G401 (cell line): Measurements from ENCODE around the gene SLC25A2. TPM values are rescaled to one million over a fixed set of nuclear protein-coding genes. Genes with fewer than 3 reads are reported as not detected.
"Not testable (repeated sequence)": the region's sequence is repeated elsewhere in the genome, so short reads cannot be mapped to it uniquely, and the experiment has no call there.

ENCODE experiments used
- DNase-seq: peaks from one replicate; pipeline ENCODE4 v3.0.0-alpha.2; 2015; ENCODE audit warnings: low spot score
- in situ Hi-C: cut with HindIII; loops from 2 replicates; pipeline ENCODE4 v1.10.0; 2016; ENCODE audit warnings: low sequenced_read_pairs, mixed read lengths
- total RNA-seq: library from RNA; depleted of rRNA; stranded (reverse); fragments of >200 nt; shearing (Covaris generic); gene quantifications from 2 replicates; pipeline ENCODE4 v1.2.3, GENCODE V29; 2014; rRNA removed

The SLC25A2 gene
- total RNA-seq = not detected in 2 replicates

DNA sequence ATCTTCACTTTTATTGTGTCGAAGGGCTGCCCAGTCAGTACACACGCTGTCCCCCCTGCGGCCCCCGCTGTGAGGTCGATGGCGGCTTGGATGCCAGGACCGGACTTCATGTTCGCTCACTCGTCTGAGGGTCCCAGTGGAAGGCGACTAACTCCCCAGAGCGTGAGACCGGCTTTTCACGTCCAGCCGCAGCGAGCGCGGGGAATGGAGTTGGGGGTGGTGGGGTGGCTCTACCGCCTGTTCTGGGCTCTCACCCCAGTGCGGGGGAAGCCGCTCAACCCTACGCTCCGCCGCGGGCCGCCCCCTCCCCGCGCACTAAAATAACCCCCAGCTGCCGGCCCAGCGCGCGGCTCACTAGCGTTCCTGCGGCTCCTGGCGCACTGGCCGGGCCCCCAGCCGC lies at the start of gene SLC25A2:
Gene SLC25A2, minus strand, starts transcription at position 294 of the 400 bp plus-strand sequence. Its CDS starts 184 bp downstream, at position 110.
- in situ Hi-C loops = no loop called here
- no peak for DNase-seq

DNA sequence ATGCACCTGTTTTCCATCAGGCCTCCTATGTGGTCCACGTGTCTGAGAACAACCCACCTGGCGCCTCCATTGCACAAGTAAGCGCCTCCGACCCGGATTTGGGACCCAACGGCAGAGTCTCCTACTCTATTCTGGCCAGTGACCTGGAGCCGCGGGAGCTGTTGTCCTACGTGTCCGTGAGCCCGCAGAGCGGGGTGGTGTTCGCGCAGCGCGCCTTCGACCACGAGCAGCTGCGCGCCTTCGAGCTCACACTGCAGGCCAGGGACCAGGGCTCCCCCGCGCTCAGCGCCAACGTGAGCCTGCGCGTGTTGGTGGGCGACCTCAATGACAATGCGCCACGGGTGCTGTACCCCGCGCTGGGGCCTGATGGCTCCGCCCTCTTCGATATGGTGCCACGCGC lies 47.7 kb upstream of the SLC25A2 start:
- in situ Hi-C loops = no loop called here
- no peak for DNase-seq

DNA sequence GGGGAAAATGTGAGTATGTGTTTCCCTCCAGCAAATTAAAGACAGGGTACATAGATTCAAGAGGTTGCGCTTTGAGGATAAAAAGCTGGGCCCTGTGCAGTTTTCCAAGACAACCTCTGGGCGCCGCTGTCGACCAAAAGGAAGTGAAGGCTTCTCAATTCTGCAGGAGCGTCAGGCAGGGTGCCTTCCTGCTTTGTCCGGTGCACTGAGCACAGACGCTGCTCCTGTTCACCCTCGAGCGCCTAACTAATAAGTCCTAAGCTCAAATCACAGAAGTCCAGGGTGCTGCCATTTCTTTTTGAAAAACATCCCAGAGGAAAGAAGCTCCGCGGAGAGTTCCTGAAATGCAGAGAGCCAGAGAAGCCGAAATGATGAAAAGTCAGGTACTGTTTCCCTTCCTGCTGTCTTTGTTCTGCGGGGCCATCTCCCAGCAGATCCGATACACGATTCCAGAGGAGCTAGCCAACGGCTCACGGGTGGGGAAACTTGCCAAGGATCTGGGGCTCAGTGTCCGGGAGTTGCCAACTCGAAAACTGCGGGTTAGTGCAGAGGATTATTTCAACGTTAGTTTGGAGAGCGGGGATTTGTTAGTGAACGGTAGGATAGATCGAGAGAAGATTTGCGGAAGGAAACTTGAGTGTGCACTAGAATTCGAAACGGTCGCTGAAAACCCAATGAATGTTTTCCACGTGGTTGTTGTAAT lies 46.2 kb upstream of the SLC25A2 start, which contains the start of gene PCDHGB1:
Gene PCDHGB1, plus strand, starts transcription at position 183 of the 703 bp plus-strand sequence. Its CDS starts 162 bp downstream, at position 345.
- peak; percentile 31 for DNase-seq

DNA sequence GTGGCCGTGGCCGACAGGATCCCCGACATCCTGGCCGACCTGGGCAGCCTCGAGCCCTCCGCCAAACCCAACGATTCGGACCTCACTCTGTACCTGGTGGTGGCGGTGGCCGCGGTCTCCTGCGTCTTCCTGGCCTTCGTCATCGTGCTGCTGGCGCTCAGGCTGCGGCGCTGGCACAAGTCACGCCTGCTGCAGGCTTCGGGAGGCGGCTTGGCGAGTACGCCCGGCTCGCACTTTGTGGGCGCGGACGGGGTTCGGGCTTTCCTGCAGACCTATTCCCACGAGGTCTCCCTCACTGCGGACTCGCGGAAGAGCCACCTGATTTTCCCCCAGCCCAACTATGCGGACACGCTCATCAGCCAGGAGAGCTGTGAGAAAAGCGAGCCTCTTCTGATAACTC lies 42.2 kb upstream of the SLC25A2 start:
- in situ Hi-C loops, DNase-seq: not testable (repeated sequence)

More for the DNA sequence above, 46.2 kb upstream of the SLC25A2 start, which contains the start of gene PCDHGB1:
- in situ Hi-C loops = no loop called here

DNA sequence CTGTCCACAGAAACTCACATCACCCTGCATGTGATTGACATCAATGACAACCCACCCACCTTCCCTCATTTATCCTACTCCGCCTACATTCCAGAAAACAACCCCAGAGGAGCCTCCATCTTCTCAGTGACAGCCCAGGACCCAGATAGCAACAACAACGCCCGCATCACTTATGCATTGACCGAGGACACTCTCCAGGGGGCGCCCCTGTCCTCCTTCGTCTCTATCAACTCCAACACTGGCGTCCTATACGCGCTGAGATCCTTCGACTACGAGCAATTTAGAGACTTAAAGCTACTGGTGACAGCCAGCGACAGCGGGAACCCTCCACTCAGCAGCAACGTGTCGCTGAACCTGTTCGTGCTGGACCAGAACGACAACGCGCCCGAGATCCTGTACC lies 41.5 kb upstream of the SLC25A2 start:
- in situ Hi-C loops = no loop called here
- no peak for DNase-seq

DNA sequence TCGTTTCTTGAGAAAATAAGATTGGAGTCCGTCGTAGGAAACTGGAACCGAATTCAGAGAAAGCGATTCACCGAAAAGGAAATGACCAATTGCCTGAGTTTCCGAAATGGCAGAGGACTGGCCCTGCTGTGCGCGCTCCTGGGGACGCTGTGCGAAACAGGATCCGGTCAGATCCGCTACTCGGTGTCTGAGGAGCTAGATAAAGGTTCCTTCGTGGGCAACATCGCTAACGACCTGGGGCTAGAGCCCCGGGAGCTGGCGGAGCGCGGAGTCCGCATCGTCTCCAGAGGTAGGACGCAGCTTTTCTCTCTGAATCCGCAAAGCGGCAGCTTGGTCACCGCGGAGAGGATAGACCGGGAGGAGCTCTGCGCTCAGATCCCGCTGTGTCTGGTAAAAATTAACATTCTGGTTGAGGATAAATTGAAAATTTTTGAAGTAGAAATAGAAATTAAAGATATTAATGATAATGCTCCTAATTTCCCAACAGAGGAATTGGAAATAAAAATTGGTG lies 40.2 kb upstream of the SLC25A2 start:
- DNase-seq = no peak
- in situ Hi-C loops = no loop called here

DNA sequence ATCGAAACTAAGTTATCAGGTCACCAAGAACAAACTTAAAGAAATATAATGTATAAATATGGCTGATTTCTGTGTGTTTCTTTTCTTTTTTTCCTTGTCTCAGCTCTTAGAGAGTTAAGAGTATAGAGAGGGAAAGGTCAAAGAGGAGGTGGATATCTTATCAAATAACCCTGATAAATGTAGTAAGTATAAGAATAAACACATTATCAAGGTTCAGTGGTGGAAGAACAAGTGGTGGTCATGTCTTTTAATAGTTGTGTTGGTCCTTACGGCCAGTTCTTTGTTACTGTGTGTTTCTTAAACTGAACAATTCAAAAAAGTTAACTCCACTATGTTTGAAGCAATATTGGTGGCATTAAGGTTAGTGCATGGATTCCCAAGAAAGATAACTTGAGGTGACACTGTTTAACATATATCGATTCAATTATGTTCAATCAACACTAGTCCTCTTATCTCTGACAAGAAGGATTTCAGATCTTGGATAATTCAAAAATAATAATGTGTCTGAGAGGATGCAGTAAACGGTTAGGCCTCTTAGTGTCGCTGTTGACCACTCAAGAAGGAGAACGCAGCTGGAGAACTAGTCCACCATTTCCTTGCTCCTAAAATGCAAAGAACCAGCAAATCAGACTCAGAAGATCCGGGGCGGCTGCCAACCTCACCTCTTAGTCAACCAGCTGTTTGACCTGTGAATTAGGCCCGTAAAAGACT lies 39.5 kb upstream of the SLC25A2 start, which contains the start of gene PCDHGA3:
Gene PCDHGA3, plus strand, starts transcription at position 588 of the 711 bp plus-strand sequence. CDS start 205 bp downstream, outside the sequence.
- DNase-seq = peak; percentile 20
- in situ Hi-C loops = no loop called here

DNA sequence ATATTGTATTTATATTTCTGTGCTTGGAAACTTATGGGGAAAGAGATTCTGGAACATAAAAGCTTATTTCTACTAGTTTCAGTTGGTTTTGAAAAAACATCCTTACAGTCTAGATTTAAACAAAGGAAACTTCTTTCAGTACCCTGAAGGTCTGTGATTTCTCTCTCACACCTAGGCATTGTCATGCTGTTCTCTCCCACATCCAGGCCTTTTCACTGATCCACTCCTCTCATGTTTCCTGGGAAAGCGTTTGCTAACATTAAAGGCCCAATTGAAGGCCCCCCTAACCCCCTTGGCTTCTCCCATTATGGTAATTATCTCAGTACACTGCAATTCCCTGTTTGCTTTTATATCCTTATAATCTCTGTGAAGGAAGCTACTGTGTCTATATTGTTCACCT lies 38.9 kb upstream of the SLC25A2 start:
- DNase-seq = no peak
- in situ Hi-C loops = no loop called here

DNA sequence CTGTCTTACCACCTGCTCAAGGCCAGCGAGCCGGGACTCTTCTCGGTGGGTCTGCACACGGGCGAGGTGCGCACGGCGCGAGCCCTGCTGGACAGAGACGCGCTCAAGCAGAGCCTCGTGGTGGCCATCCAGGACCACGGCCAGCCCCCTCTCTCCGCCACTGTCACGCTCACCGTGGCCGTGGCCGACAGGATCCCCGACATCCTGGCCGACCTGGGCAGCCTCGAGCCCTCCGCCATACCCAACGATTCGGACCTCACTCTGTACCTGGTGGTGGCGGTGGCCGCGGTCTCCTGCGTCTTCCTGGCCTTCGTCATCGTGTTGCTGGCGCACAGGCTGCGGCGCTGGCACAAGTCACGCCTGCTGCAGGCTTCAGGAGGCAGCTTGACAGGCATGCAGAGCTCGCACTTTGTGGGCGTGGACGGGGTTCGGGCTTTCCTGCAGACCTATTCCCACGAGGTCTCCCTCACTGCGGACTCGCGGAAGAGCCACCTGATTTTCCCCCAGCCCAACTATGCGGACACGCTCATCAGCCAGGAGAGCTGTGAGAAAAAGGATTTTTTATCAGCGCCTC lies 37.0 kb upstream of the SLC25A2 start:
- DNase-seq, in situ Hi-C loops: not testable (repeated sequence)

DNA sequence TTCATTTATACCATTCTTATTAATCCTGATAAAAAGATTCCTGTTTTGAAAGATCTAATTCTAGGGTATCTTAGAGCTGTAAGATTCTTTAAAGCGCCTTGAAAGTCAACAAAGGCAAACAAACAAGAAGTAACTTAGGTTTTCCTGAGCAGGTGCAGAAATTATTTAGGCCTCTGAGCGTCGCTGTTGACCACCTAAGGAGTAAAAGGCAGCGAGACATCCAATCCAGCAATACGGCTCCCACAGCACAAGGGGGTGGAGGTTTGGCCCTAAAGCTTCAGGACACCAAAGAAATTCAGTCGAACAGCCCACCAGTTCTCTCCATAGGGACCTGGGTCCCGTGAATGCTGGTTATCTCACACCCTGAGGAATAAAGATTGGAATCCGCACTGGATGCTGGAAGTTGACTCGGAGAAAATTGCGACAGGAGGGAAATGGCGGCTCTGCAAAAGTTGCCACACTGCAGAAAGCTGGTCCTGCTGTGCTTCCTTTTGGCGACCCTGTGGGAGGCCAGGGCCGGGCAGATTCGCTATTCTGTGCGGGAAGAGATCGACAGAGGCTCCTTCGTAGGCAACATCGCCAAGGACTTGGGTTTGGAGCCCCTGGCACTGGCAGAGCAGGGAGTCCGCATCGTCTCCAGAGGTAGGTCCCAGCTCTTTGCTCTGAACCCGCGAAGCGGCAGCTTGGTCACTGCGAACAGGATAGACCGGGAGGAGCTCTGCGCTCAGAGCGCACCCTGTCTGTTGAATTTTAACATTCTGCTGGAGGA lies 34.9 kb upstream of the SLC25A2 start, which contains the start of gene PCDHGA2:
Gene PCDHGA2, plus strand, starts transcription at position 223 of the 769 bp plus-strand sequence.
- DNase-seq = peak; percentile 24

DNA sequence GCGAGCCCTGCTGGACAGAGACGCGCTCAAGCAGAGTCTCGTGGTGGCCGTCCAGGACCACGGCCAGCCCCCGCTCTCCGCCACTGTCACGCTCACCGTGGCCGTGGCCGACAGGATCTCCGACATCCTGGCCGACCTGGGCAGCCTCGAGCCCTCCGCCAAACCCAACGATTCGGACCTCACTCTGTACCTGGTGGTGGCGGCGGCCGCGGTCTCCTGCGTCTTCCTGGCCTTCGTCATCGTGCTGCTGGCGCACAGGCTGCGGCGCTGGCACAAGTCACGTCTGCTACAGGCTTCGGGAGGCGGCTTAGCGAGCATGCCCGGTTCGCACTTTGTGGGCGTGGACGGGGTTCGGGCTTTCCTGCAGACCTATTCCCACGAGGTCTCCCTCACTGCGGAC lies 28.7 kb upstream of the SLC25A2 start:
- in situ Hi-C loops = not testable (repeated sequence)

More for the DNA sequence above, 34.9 kb upstream of the SLC25A2 start, which contains the start of gene PCDHGA2:
- in situ Hi-C loops = no loop called here

DNA sequence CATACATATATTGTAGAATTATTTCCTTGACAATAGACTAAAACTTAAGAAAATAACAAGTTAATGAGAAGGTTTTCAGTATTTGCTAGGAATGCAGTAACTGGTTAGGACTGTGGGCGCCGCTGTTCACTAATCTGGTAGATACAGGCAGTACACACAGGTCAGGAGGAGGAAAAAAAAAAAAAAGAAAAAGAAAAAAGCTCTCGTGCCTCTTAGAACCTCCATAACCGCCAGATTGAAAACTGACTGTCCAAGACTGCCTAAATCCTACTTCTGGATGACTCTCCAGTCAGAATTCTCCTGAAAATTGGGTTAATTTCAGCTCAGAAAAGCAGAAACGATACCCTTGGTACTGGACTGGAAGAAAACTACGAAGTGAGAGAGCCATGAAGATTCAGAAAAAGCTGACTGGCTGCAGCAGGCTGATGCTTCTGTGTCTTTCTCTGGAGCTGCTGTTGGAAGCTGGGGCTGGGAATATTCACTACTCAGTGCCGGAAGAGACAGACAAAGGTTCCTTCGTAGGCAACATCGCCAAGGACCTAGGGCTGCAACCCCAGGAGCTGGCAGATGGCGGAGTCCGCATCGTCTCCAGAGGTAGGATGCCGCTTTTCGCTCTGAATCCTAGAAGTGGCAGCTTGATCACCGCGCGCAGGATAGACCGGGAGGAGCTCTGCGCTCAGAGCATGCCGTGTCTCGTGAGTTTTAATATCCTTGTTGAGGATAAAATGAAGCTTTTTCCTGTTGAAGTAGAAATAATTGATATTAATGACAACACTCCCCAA lies 26.6 kb upstream of the SLC25A2 start, which contains the start of gene PCDHGA1:
Gene PCDHGA1, plus strand, starts transcription at position 216 of the 782 bp plus-strand sequence.
- in situ Hi-C loops = no loop called here
- peak; percentile 14 for DNase-seq

More for the DNA sequence above, 28.7 kb upstream of the SLC25A2 start:
- DNase-seq = not testable (repeated sequence)

DNA sequence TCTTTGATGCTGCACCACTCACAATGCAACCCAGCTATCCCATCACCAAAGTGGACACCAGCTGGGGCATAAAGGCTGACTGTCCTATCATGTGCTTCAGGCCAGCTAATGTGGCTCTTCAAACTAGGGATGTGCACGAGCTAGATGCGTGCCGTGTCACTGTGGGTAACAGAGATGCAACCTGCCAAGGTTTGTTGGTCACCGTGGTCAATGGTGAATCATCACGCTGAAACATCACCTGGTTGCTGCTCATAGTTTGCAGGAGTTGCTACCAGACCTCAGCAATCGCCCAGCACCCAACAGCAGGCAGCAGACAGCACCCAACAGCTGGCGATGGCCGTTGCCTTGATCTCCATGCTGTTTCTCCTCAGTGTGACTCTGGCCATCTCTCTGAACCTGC lies 24.4 kb upstream of the SLC25A2 start:
- in situ Hi-C loops = no loop called here

DNA sequence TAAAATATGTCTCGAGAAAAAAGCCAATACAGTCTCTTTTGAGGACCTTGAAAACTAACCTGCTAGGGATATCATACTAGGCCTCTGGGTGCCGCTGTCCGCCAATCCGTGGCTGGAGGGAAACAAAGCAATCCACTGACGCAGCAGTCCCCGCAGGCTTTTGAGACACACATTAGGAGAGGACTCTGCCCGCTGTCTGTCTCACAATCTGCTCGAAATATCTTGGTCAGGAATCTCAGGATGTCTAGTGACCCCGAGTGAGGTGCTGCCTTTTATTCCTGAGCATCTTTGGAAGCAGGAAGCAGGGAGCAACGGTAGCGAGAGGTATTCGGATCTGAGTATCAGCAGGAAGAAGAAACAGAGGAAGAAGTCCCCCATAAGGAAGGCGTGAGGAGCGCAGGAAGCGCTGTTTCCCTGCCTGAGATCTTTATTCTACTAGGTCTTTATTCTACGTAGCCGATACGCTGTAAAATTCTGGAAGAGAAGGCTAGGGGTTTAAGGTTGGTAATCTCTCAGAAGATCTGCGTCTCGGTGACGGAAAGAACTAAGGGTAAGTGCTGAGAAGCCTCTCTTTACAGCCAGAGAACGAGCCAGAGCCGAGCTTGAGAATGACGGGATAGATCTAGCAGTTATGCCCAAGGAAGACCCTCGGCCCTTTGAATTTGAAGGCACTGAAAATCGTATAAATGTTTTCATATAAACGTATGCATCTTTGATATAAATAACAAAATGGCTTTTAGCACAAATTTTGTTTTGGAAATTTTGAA lies 22.4 kb upstream of the SLC25A2 start:
- DNase-seq = peak; percentile 85
- in situ Hi-C loops = no loop called here

More for the DNA sequence above, 24.4 kb upstream of the SLC25A2 start:
- DNase-seq = no peak

DNA sequence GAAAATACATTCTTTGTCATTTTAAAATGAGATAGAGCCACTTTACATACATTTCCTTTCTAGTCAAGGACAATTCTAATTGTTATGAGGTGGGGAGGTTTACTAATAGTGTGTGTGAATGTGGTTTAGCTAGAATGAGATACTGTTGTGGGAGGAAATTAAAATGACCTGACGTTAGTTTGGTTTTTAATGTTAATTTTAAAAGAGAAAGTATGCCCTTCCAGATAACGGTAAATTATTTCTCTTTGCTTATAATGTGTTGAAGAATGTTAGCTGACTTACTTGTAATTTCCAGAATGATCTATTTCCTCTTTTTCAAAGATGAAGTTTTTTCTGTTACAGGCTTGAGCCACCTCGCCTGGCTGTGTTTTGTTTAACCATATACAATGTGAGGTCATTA lies 18.4 kb upstream of the SLC25A2 start:
- DNase-seq = no peak
- in situ Hi-C loops = no loop called here

DNA sequence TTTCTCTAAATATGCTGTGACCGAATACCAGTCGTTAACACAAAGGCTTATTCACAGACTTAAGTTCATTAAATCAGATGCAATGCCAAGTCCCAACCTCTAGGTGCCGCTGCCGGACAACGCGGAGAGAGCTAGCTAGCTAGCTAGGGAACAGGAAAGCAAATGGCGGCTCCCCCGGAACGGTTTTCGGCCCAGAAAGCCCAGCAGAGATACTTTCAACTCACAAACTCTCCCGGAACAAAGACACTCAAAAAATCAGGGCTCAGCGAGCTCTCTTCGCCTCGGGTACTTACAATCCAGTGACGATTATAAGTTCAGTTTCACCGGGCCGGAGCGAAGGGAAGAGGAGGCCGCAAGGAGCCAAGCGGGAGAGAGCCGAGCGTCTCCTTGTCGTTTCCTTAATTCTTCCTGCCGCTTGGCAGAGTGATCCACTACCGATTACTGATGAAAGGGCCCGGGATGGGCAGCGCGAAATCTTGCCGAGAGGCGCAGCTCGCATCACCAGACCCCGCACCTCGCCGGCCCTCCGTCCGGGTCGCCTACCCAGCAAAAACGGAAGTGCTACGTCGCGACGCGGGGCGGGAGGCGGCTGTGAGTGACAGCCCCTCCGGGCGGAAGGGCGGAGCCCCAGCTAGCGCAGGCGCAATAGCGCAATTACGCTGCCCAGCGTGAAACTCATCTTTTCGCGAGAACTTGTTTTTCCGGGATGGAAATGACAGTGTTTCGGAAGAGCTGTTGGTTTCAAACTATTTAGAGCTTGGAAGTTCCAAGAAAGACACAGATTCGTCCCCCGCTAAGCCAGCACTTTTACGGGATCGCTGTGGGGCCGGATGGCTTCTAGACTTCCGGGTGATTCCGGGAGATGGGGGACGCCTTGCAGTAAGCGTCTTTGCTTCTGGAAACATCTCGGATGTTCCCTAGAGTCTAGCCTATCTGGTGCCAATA lies 16.6 kb upstream of the SLC25A2 start, which contains the start of gene TAF7:
Gene TAF7, minus strand, starts transcription at position 560 of the 945 bp plus-strand sequence. CDS start 740 bp downstream, outside the sequence.
- DNase-seq = peak; percentile 88
- in situ Hi-C loops = no loop called here
